Kidney (tissue), 14 donors: ENCODE measurements around the gene FOSL2. TPM values are rescaled to one million over a fixed set of nuclear protein-coding genes. Genes with fewer than 3 reads are reported as not detected.

Experiments used
- DNase-seq, 5 donors: peaks; one replicate each; pipeline ENCODE4 v3.0.0-alpha.2; 2013 to 2020
- FAIRE-seq: peaks from 2 replicates; lab custom pipeline; 2012; peaks lifted over from hg19 to GRCh38; lab: Jason Lieb, UNC
- H3K27ac ChIP-seq, 2 donors: one replicate each; pipeline ENCODE4 v1.7.0; 2013; ENCODE audit warnings: low read depth in 2 of 2, low read length in 2 of 2, inconsistent platforms in 1 of 2
- H3K27me3 ChIP-seq: one replicate; pipeline ENCODE4 v1.7.1; 2013; ENCODE audit warnings: low read length, inconsistent platforms; ENCODE audit not compliant: control insufficient read depth, insufficient read depth
- H3K36me3 ChIP-seq, 3 donors: one replicate each; pipeline versions ENCODE4 v1.7.0 to v1.7.1; 2013; ENCODE audit warnings: low read length in 3 of 3, control low read depth in 1 of 3, inconsistent platforms in 1 of 3; ENCODE audit not compliant: insufficient read depth in 3 of 3, control insufficient read depth in 2 of 3
- H3K4me1 ChIP-seq, 3 donors: one replicate each; pipeline versions ENCODE4 v1.7.0 to v1.7.1; 2013; ENCODE audit warnings: low read length in 3 of 3, inconsistent platforms in 1 of 3, low read depth in 1 of 3; ENCODE audit not compliant: control insufficient read depth in 2 of 3, insufficient read depth in 2 of 3
- H3K4me3 ChIP-seq, 3 donors: one replicate each; pipeline versions ENCODE4 v1.7.0 to v1.8.1; 2013; ENCODE audit warnings: low read length in 3 of 3, control low read depth in 1 of 3, inconsistent platforms in 1 of 3
- H3K9ac ChIP-seq, 3 donors: one replicate each; pipeline versions ENCODE4 v1.7.0 to v1.7.1; 2013; ENCODE audit warnings: low read length in 3 of 3, control low read depth in 1 of 3, inconsistent platforms in 1 of 3
- H3K9me3 ChIP-seq, 3 donors: one replicate each; pipeline versions ENCODE4 v1.7.0 to v1.7.1; 2013; ENCODE audit warnings: low read length in 3 of 3, control low read depth in 1 of 3, inconsistent platforms in 1 of 3; ENCODE audit not compliant: control insufficient read depth in 2 of 3, insufficient read depth in 1 of 3
- CTCF ChIP-seq: IDR thresholded peaks from 3 replicates; pipeline ENCODE4 v1.5.1; 2012; ENCODE audit warnings: mild to moderate bottlenecking, moderate library complexity, borderline replicate concordance; ENCODE audit not compliant: insufficient read depth; ENCODE audit errors: extremely low read depth
- intact Hi-C: fragments of 100-400 bp; cut with DNase I; formaldehyde crosslinking; loops from one replicate; pipeline ENCODE4 v1.11.1; 2022
- polyA plus RNA-seq: library from polyadenylated mRNA; stranded (reverse); fragments of 350-450 nt; fragmentation: Illumina TruSeq; extraction: RNeasy Lipid Tissue Mini Kit (QIAGEN cat#74804); gene quantifications from one replicate; pipeline ENCODE4 v1.2.3, GENCODE V29; 2014; ENCODE audit warnings: low read depth, low replicate concordance; ENCODE audit not compliant: insufficient read depth
- total RNA-seq: library from RNA; stranded (reverse); fragmentation: NEBNext Ultra II Directional; extraction: Animal tissue kit (Norgen Biotek cat#: 25700); gene quantifications from one replicate; pipeline ENCODE4 v1.2.1, GENCODE V29; 2021
- donor health status: control.
- donor health status: control.
- donor health status: control.
- donor health status: control.
- donor health status: control.
- donor health status: DM: yes; HTN: yes; CAD: no.
- donor health status: Normal renal cell carcinoma (clear cell type).

Gene FOSL2
- total and polyA plus RNA-seq, 2 donors from 2014 or later = 20.6 to 149 TPM

GRCh38 chr2:28343971-28344715 lies 48.5 kb upstream of the FOSL2 start:
- TF ChIP-seq CTCF = no peak
- H3K36me3 ChIP-seq = no peaks in the 10 kb centered on the region
- no peak overlapping the region for H3K9ac ChIP-seq
- no peak overlapping the region for H3K4me3 ChIP-seq
- H3K27ac ChIP-seq = no peak overlapping the region
- no peaks in the 10 kb centered on the region for H3K9me3 ChIP-seq
- H3K27me3 ChIP-seq = no peaks in the 10 kb centered on the region
- peaks cover 0 to 10% (median 6%) of the 10 kb centered on the region in 3 donors for H3K4me1 ChIP-seq
- FAIRE-seq (no peak), DNase-seq (peak in 1 of 5 donors; percentile 56)
- intact Hi-C loops = no loop called here

GRCh38 chr2:28344756-28345373 lies 47.8 kb upstream of the FOSL2 start:
- FAIRE-seq (no peak), DNase-seq (peak in 4 of 5 donors; percentile 19 to 71 (median 48))
- H3K27me3 ChIP-seq = no peaks in the 10 kb centered on the region
- no peak for TF ChIP-seq CTCF
- H3K9me3 ChIP-seq = no peaks in the 10 kb centered on the region
- no peaks in the 10 kb centered on the region for H3K36me3 ChIP-seq
- H3K9ac ChIP-seq = no peak overlapping the region
- no peak overlapping the region for H3K4me3 ChIP-seq
- no peak overlapping the region for H3K27ac ChIP-seq
- peaks cover 0 to 10% (median 6%) of the 10 kb centered on the region in 3 donors for H3K4me1 ChIP-seq
- intact Hi-C loops = no loop called here

- intact Hi-C loops = no loop called here
- DNase-seq (peak in 1 of 5 donors; percentile 36), FAIRE-seq (no peak)
- peaks cover 0 to 9% (median 6%) of the 10 kb centered on the region in 3 donors for H3K4me1 ChIP-seq
- no peak overlapping the region for H3K27ac ChIP-seq
- no peak overlapping the region for H3K4me3 ChIP-seq
- no peaks in the 10 kb centered on the region for H3K9me3 ChIP-seq
- no peaks in the 10 kb centered on the region for H3K27me3 ChIP-seq
- no peak for TF ChIP-seq CTCF
- no peaks in the 10 kb centered on the region for H3K36me3 ChIP-seq
- H3K9ac ChIP-seq = no peak overlapping the region
These were observed 47.0 kb upstream of the FOSL2 start for GRCh38 chr2:28345619-28346018.
